HTR-8/SVneo (cell line): ENCODE measurements around the gene GMEB2.
A peak's percentile ranks its signal among the peaks of the same experiment; 100 is the strongest.
"Not testable (repeated sequence)": the region's sequence is repeated elsewhere in the genome, so short reads cannot be mapped to it uniquely, and the experiment has no call there.

Source experiments
- DNase-seq: peaks from one replicate; pipeline ENCODE4 v3.0.0; 2011; ENCODE audit warnings: low spot score, mixed read lengths; ENCODE audit not compliant: insufficient read length
- FAIRE-seq: peaks from 2 replicates; lab custom pipeline; 2011; peaks lifted over from hg19 to GRCh38; lab: Jason Lieb, UNC

Gene GMEB2

GRCh38 chr20:63618291-63618980 lies 8.5 kb downstream of the GMEB2 start:
- FAIRE-seq (peak; percentile 83), DNase-seq (no peak)

- DNase-seq, result no peak
- FAIRE-seq, result no peak
Observed at GRCh38 chr20:63617876-63618265, 9.0 kb downstream of the GMEB2 start.

- peak; percentile 90 for FAIRE-seq
- no peak for DNase-seq
Observed at GRCh38 chr20:63617092-63617875, 9.6 kb downstream of the GMEB2 start.

- not testable (repeated sequence) for FAIRE-seq, DNase-seq
Observed at GRCh38 chr20:63613863-63614594, 12.9 kb downstream of the GMEB2 start.

GRCh38 chr20:63612276-63612931 lies 14.5 kb downstream of the GMEB2 start:
- DNase-seq (no peak), FAIRE-seq (peak; percentile 59)

- DNase-seq (no peak), FAIRE-seq (no peak)
Observed at GRCh38 chr20:63611646-63612045, 15.3 kb downstream of the GMEB2 start.

GRCh38 chr20:63610581-63611435 lies 16.1 kb downstream of the GMEB2 start:
- no peak for FAIRE-seq
- no peak for DNase-seq

GRCh38 chr20:63606686-63607085 lies 20.2 kb downstream of the GMEB2 start:
- FAIRE-seq (no peak), DNase-seq (no peak)

GRCh38 chr20:63602321-63602720 lies 24.6 kb downstream of the GMEB2 start:
- FAIRE-seq (peak; percentile 23), DNase-seq (no peak)

GRCh38 chr20:63601679-63602078 lies 25.2 kb downstream of the GMEB2 start:
- not testable (repeated sequence) for DNase-seq, FAIRE-seq

- peak; percentile 70 for FAIRE-seq
- DNase-seq, result no peak
Observed at GRCh38 chr20:63599396-63600050, 27.4 kb downstream of the GMEB2 start.

GRCh38 chr20:63598479-63599395 lies 28.2 kb downstream of the GMEB2 start:
- DNase-seq (no peak), FAIRE-seq (no peak)

- no peak for DNase-seq
- FAIRE-seq, result peak; percentile 96
Observed at GRCh38 chr20:63597651-63598478, 29.0 kb downstream of the GMEB2 start.

GRCh38 chr20:63596423-63596822 lies 30.5 kb downstream of the GMEB2 start:
- FAIRE-seq (no peak), DNase-seq (no peak)

- FAIRE-seq, result peak; percentile 31
- DNase-seq, result no peak
Observed at GRCh38 chr20:63595416-63596127, 31.3 kb downstream of the GMEB2 start.

GRCh38 chr20:63594043-63594561 lies 32.8 kb downstream of the GMEB2 start:
- no peak for DNase-seq
- FAIRE-seq, result peak; percentile 93
